SKM-1 (cell line): ENCODE data around the gene CLINT1.
"Not testable (repeated sequence)": the region's sequence is repeated elsewhere in the genome, so short reads cannot be mapped to it uniquely, and the experiment has no call there.

Experiments used
- DNase-seq: peaks from one replicate; lab custom pipeline; 2025; ENCODE audit not compliant: unreplicated experiment; lab: John Stamatoyannopoulos, UW

The CLINT1 gene

GRCh38 chr5:157858527-157859226 is at the start of gene CLINT1:
TSS of gene CLINT1 (minus strand) at chr5:157859145. CDS start at chr5:157858970, 175 bp downstream.
- DNase-seq, result peak; percentile 66

GRCh38 chr5:157908459-157908858 is 49.5 kb upstream of the CLINT1 start:
- no peak for DNase-seq

- no peak for DNase-seq
Observed at GRCh38 chr5:157907479-157907878, 48.5 kb upstream of the CLINT1 start.

- DNase-seq, result no peak
Observed at GRCh38 chr5:157903117-157903450, 44.1 kb upstream of the CLINT1 start.

GRCh38 chr5:157902449-157903116 is 43.6 kb upstream of the CLINT1 start:
- no peak for DNase-seq

GRCh38 chr5:157900644-157901043 is 41.7 kb upstream of the CLINT1 start:
- no peak for DNase-seq

- DNase-seq, result no peak
Observed at GRCh38 chr5:157893611-157894010, 34.7 kb upstream of the CLINT1 start.

- DNase-seq, result no peak
Observed at GRCh38 chr5:157892974-157893373, 34.0 kb upstream of the CLINT1 start.

GRCh38 chr5:157890836-157891597 is 32.1 kb upstream of the CLINT1 start:
- peak; percentile 39 for DNase-seq

GRCh38 chr5:157888814-157889532 is 30.0 kb upstream of the CLINT1 start:
- DNase-seq, result no peak

- no peak for DNase-seq
Observed at GRCh38 chr5:157886796-157887380, 27.9 kb upstream of the CLINT1 start.

- not testable (repeated sequence) for DNase-seq
Observed at GRCh38 chr5:157885051-157885450, 26.1 kb upstream of the CLINT1 start.

GRCh38 chr5:157881498-157881897 is 22.6 kb upstream of the CLINT1 start:
- DNase-seq, result not testable (repeated sequence)

GRCh38 chr5:157877821-157878220 is 18.9 kb upstream of the CLINT1 start:
- no peak for DNase-seq

GRCh38 chr5:157874861-157875260 is 15.9 kb upstream of the CLINT1 start:
- DNase-seq, result no peak

GRCh38 chr5:157870837-157871834 is 12.2 kb upstream of the CLINT1 start:
- no peak for DNase-seq

GRCh38 chr5:157867751-157868387 is 8.9 kb upstream of the CLINT1 start:
- DNase-seq, result no peak

- no peak for DNase-seq
Observed at GRCh38 chr5:157866536-157866935, 7.6 kb upstream of the CLINT1 start.

- DNase-seq, result no peak
Observed at GRCh38 chr5:157865781-157866180, 6.8 kb upstream of the CLINT1 start.
